SK-N-SH treated with all-trans-retinoic acid at 6 μM for 48 hours (cell line): ENCODE data around the gene GPR27.

Source experiments
- ATAC-seq: fragments of 200-7000 bp; cut with Tn5 transposase; 3 replicates; pipeline ENCODE4 v1.9.1; 2020; ENCODE audit warnings: mild to moderate bottlenecking, moderate library complexity
- ARNTL ChIP-seq: fragments of 450-650 bp; formaldehyde crosslinking; IDR thresholded peaks from 2 replicates; pipeline ENCODE4 v1.5.0; 2020; ENCODE audit warnings: low read depth, mild to moderate bottlenecking, moderate library complexity, borderline replicate concordance
- BACH2 ChIP-seq: fragments of 250-450 bp; sonication (Bioruptor Pico); IDR thresholded peaks from 2 replicates; pipeline ENCODE4 v1.9.0; 2021; ENCODE audit warnings: mild to moderate bottlenecking, borderline replicate concordance
- CSDC2 ChIP-seq: fragments of 250-450 bp; sonication (Bioruptor Pico); IDR thresholded peaks from 2 replicates; pipeline ENCODE4 v1.5.0; 2020; ENCODE audit warnings: mild to moderate bottlenecking, moderate library complexity
- ESRRG ChIP-seq: fragments of 250-450 bp; sonication (Bioruptor Pico); IDR thresholded peaks from 2 replicates; pipeline ENCODE4 v1.6.1; 2021; ENCODE audit warnings: mild to moderate bottlenecking
- GLIS3 ChIP-seq: fragments of 250-450 bp; sonication (Bioruptor Pico); IDR thresholded peaks from 2 replicates; pipeline ENCODE4 v1.5.0; 2020; ENCODE audit warnings: mild to moderate bottlenecking, moderate library complexity
- ISL1 ChIP-seq: fragments of 250-450 bp; sonication (Bioruptor Pico); IDR thresholded peaks from 2 replicates; pipeline ENCODE4 v2.1.2; 2022; ENCODE audit warnings: mild to moderate bottlenecking, moderate library complexity
- OSR1 ChIP-seq: fragments of 250-450 bp; sonication (Bioruptor Pico); IDR thresholded peaks from 2 replicates; pipeline ENCODE4 v1.8.0; 2022; ENCODE audit warnings: moderate library complexity, mild to moderate bottlenecking, inconsistent platforms
- PPARA ChIP-seq: fragments of 250-450 bp; sonication (Bioruptor Pico); IDR thresholded peaks from 2 replicates; pipeline ENCODE4 v1.5.0; 2020; ENCODE audit warnings: mild to moderate bottlenecking, borderline replicate concordance
- RARB ChIP-seq: fragments of 250-450 bp; sonication (Bioruptor Pico); IDR thresholded peaks from 2 replicates; pipeline ENCODE4 v1.8.0; 2021; ENCODE audit warnings: mild to moderate bottlenecking, moderate library complexity
- SNAI2 ChIP-seq: fragments of 250-450 bp; sonication (Bioruptor Pico); IDR thresholded peaks from 2 replicates; pipeline ENCODE4 v1.5.0; 2020; ENCODE audit warnings: mild to moderate bottlenecking, moderate library complexity
- ZFP3 ChIP-seq: fragments of 250-450 bp; sonication (Bioruptor Pico); IDR thresholded peaks from 2 replicates; pipeline ENCODE4 v1.5.0; 2020; ENCODE audit warnings: mild to moderate bottlenecking, moderate library complexity
- ZFP30 ChIP-seq: fragments of 450-650 bp; formaldehyde crosslinking; IDR thresholded peaks from 2 replicates; pipeline ENCODE4 v1.5.0; 2022; ENCODE audit warnings: mild to moderate bottlenecking, moderate library complexity
- ZNF565 ChIP-seq: fragments of 450-650 bp; formaldehyde crosslinking; conservative IDR thresholded peaks from 2 replicates; pipeline ENCODE4 v1.5.0; 2020; ENCODE audit warnings: low read depth, mild to moderate bottlenecking, moderate library complexity
- ZNF70 ChIP-seq: fragments of 450-650 bp; formaldehyde crosslinking; IDR thresholded peaks from 2 replicates; pipeline ENCODE4 v1.5.0; 2020; ENCODE audit warnings: mild to moderate bottlenecking, moderate library complexity
- ZNF8 ChIP-seq: fragments of 450-650 bp; formaldehyde crosslinking; IDR thresholded peaks from 2 replicates; pipeline ENCODE4 v1.5.0; 2020; ENCODE audit warnings: mild to moderate bottlenecking, moderate library complexity
- TF ChIP-seq, protein P1 (sequence below): fragments of 250-450 bp; sonication (Bioruptor Pico); IDR thresholded peaks from 2 replicates; pipeline ENCODE4 v1.8.0; 2020; ENCODE audit warnings: mild to moderate bottlenecking, moderate library complexity, borderline replicate concordance
- TF ChIP-seq, protein P2 (sequence below): fragments of 250-450 bp; sonication (Bioruptor Pico); IDR thresholded peaks from 2 replicates; pipeline ENCODE4 v1.8.0; 2021; ENCODE audit warnings: low read depth, mild to moderate bottlenecking, moderate library complexity, borderline replicate concordance
- TF ChIP-seq, protein P3 (sequence below): fragments of 250-450 bp; sonication (Bioruptor Pico); IDR thresholded peaks from 2 replicates; pipeline ENCODE4 v1.5.1; 2021; ENCODE audit warnings: mild to moderate bottlenecking, moderate library complexity
- TF ChIP-seq, protein P4 (sequence below): fragments of 250-450 bp; sonication (Bioruptor Pico); IDR thresholded peaks from 2 replicates; pipeline ENCODE4 v1.5.0; 2020; ENCODE audit warnings: mild to moderate bottlenecking, moderate library complexity

Gene GPR27

DNA sequence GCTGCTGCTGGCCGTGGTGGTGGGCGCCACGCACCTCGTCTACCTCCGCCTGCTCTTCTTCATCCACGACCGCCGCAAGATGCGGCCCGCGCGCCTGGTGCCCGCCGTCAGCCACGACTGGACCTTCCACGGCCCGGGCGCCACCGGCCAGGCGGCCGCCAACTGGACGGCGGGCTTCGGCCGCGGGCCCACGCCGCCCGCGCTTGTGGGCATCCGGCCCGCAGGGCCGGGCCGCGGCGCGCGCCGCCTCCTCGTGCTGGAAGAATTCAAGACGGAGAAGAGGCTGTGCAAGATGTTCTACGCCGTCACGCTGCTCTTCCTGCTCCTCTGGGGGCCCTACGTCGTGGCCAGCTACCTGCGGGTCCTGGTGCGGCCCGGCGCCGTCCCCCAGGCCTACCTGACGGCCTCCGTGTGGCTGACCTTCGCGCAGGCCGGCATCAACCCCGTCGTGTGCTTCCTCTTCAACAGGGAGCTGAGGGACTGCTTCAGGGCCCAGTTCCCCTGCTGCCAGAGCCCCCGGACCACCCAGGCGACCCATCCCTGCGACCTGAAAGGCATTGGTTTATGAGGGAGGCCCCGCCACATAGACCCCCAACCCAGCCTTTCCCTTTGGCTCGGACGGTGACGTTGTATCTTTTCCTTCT is 1.1 kb downstream of the GPR27 start:
- ATAC-seq = no peak

DNA sequence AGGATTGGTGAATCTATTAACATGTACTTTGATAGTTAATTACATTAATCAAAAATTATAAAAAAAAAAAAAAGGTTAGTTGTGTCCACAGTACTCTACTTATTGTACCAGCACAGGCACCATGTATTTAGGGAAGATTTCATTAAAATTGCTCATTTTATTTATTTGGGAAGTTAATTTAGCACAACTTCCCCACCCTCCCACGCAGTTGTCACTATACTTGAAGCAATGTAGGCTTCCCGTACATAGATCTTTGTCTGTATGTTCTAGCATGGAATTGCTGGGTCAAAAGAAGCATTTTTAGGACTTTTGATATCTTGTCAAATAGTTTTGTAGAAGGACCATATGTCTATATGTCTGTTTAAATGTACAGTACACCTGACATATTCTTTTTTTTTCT is 4.4 kb downstream of the GPR27 start:
- no peak for ATAC-seq
- TF ChIP-seq ISL1 (CRISPR knock-in tag) (no peak), ESRRG (CRISPR knock-in tag) (no peak), ZNF70 (CRISPR knock-in tag) (no peak), OSR1 (CRISPR knock-in tag) (no peak), CSDC2 (CRISPR knock-in tag) (no peak), ZNF565 (CRISPR knock-in tag) (no peak), ZNF8 (no peak), GLIS3 (CRISPR knock-in tag) (no peak), ARNTL (no peak), BACH2 (CRISPR knock-in tag) (no peak), ZFP30 (CRISPR knock-in tag) (no peak)
- TF ChIP-seq, protein P1, sequence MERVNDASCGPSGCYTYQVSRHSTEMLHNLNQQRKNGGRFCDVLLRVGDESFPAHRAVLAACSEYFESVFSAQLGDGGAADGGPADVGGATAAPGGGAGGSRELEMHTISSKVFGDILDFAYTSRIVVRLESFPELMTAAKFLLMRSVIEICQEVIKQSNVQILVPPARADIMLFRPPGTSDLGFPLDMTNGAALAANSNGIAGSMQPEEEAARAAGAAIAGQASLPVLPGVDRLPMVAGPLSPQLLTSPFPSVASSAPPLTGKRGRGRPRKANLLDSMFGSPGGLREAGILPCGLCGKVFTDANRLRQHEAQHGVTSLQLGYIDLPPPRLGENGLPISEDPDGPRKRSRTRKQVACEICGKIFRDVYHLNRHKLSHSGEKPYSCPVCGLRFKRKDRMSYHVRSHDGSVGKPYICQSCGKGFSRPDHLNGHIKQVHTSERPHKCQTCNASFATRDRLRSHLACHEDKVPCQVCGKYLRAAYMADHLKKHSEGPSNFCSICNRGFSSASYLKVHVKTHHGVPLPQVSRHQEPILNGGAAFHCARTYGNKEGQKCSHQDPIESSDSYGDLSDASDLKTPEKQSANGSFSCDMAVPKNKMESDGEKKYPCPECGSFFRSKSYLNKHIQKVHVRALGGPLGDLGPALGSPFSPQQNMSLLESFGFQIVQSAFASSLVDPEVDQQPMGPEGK (CRISPR knock-in tag) = no peak
- TF ChIP-seq, protein P2, sequence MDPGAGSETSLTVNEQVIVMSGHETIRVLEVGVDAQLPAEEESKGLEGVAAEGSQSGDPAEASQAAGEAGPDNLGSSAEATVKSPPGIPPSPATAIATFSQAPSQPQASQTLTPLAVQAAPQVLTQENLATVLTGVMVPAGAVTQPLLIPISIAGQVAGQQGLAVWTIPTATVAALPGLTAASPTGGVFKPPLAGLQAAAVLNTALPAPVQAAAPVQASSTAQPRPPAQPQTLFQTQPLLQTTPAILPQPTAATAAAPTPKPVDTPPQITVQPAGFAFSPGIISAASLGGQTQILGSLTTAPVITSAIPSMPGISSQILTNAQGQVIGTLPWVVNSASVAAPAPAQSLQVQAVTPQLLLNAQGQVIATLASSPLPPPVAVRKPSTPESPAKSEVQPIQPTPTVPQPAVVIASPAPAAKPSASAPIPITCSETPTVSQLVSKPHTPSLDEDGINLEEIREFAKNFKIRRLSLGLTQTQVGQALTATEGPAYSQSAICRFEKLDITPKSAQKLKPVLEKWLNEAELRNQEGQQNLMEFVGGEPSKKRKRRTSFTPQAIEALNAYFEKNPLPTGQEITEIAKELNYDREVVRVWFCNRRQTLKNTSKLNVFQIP (CRISPR knock-in tag) = no peak
- TF ChIP-seq, protein P3, sequence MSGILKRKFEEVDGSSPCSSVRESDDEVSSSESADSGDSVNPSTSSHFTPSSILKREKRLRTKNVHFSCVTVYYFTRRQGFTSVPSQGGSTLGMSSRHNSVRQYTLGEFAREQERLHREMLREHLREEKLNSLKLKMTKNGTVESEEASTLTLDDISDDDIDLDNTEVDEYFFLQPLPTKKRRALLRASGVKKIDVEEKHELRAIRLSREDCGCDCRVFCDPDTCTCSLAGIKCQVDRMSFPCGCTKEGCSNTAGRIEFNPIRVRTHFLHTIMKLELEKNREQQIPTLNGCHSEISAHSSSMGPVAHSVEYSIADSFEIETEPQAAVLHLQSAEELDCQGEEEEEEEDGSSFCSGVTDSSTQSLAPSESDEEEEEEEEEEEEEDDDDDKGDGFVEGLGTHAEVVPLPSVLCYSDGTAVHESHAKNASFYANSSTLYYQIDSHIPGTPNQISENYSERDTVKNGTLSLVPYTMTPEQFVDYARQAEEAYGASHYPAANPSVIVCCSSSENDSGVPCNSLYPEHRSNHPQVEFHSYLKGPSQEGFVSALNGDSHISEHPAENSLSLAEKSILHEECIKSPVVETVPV (CRISPR knock-in tag) = no peak

More for the DNA sequence above, 1.1 kb downstream of the GPR27 start:
- TF ChIP-seq BACH2 (CRISPR knock-in tag) (no peak), ZFP3 (CRISPR knock-in tag) (no peak), PPARA (CRISPR knock-in tag) (no peak), SNAI2 (no peak), GLIS3 (CRISPR knock-in tag) (no peak), ZNF70 (CRISPR knock-in tag) (no peak), RARB (no peak)
- TF ChIP-seq, protein P3 (CRISPR knock-in tag) = no peak
- TF ChIP-seq, protein P2 (CRISPR knock-in tag) = no peak
- TF ChIP-seq, protein P4, sequence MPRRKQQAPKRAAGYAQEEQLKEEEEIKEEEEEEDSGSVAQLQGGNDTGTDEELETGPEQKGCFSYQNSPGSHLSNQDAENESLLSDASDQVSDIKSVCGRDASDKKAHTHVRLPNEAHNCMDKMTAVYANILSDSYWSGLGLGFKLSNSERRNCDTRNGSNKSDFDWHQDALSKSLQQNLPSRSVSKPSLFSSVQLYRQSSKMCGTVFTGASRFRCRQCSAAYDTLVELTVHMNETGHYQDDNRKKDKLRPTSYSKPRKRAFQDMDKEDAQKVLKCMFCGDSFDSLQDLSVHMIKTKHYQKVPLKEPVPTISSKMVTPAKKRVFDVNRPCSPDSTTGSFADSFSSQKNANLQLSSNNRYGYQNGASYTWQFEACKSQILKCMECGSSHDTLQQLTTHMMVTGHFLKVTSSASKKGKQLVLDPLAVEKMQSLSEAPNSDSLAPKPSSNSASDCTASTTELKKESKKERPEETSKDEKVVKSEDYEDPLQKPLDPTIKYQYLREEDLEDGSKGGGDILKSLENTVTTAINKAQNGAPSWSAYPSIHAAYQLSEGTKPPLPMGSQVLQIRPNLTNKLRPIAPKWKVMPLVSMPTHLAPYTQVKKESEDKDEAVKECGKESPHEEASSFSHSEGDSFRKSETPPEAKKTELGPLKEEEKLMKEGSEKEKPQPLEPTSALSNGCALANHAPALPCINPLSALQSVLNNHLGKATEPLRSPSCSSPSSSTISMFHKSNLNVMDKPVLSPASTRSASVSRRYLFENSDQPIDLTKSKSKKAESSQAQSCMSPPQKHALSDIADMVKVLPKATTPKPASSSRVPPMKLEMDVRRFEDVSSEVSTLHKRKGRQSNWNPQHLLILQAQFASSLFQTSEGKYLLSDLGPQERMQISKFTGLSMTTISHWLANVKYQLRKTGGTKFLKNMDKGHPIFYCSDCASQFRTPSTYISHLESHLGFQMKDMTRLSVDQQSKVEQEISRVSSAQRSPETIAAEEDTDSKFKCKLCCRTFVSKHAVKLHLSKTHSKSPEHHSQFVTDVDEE = no peak
- TF ChIP-seq, all 23 proteins: peak for 0
